Endothelial cell of umbilical vein (primary cell): Measurements from ENCODE around the gene PTK6.

Experiments
- EZH2 ChIP-seq: IDR thresholded peaks from 2 replicates; pipeline ENCODE4 v1.6.1; 2012; ENCODE audit warnings: borderline replicate concordance, low read depth, mild to moderate bottlenecking, moderate library complexity, low read length, inconsistent platforms; ENCODE audit not compliant: severe bottlenecking
- FOS ChIP-seq: IDR thresholded peaks from 2 replicates; pipeline ENCODE4 v1.6.1; 2011; ENCODE audit warnings: mild to moderate bottlenecking, low read length, moderate library complexity, borderline replicate concordance; ENCODE audit not compliant: insufficient read depth
- GATA2 ChIP-seq: IDR thresholded peaks from 2 replicates; pipeline ENCODE4 v1.7.0; 2011; ENCODE audit warnings: low read depth, mild to moderate bottlenecking, moderate library complexity, mixed read lengths, low read length; ENCODE audit not compliant: insufficient read length, insufficient read depth
- JUN ChIP-seq: IDR thresholded peaks from 2 replicates; pipeline ENCODE4 v1.6.1; 2011; ENCODE audit warnings: borderline replicate concordance, low read depth; ENCODE audit not compliant: insufficient read length, insufficient read depth
- MYC ChIP-seq: IDR thresholded peaks from one replicate; pipeline ENCODE4 v1.6.1; 2011; ENCODE audit warnings: mild to moderate bottlenecking, low read depth, low read length
- POLR2A ChIP-seq: IDR thresholded peaks from 2 replicates; pipeline ENCODE4 v1.6.1; 2012; ENCODE audit warnings: low read depth, mild to moderate bottlenecking, control low read depth, low read length
- POLR2AphosphoS5 ChIP-seq: IDR thresholded peaks from 2 replicates; pipeline ENCODE4 v1.6.1; 2012; ENCODE audit warnings: low read depth, mild to moderate bottlenecking, control low read depth, low read length, moderate library complexity; ENCODE audit not compliant: insufficient read depth
- TF ChIP-seq, protein P1 (sequence below), 2 donors: IDR thresholded peaks; 1 replicate in 1 of 2; 2 replicates in 1 of 2; pipeline ENCODE4 v1.5.1; 2011; ENCODE audit warnings: low read length in 2 of 2, mild to moderate bottlenecking in 2 of 2, moderate library complexity in 2 of 2, control low read depth in 1 of 2, inconsistent platforms in 1 of 2, low read depth in 1 of 2; ENCODE audit not compliant: insufficient read depth in 1 of 2; ENCODE audit errors: extremely low read depth in 1 of 2
- TF ChIP-seq, protein P2 (sequence below): IDR thresholded peaks from 2 replicates; pipeline ENCODE4 v1.6.1; 2011; ENCODE audit not compliant: insufficient read depth, insufficient read length

DNA sequence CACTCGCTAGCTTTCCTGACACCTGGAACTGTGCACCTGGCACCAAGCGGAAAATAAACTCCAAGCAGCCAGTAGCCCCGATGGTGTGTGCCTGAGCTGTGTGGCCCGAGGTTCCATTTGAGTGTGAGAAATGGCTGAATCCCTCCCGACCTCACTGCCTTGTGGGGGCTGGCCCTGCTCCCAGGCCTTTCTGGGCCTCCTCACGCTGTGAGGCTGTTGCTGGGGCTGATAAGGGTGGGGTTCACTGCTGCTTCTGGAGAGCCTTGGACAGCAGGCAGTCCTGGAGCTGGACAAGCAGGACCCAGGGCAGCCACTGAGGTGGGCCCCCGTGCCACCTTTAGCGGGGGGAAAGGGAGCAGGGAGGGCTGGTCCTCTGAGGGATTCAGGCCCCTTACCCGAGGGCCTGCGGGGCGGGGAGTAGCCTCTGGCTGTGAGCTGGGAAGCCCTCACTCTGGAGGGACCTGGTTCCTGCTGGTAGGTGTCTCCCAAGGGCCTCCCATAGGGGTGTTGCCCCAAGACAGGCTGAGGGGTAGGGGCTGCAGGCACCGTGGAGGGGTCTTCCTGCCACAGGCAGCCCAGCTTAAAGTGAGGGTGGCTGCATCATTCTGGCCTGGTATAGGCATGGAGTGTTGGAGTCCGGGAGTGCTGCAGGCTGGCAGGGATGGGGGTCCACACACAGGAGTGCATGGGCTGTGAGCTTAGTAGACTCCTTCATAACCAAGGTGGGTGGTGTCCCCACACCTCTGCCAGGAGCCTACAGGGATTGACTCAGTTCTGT is 14.9 kb downstream of the PTK6 start:
- TF ChIP-seq, protein P1, sequence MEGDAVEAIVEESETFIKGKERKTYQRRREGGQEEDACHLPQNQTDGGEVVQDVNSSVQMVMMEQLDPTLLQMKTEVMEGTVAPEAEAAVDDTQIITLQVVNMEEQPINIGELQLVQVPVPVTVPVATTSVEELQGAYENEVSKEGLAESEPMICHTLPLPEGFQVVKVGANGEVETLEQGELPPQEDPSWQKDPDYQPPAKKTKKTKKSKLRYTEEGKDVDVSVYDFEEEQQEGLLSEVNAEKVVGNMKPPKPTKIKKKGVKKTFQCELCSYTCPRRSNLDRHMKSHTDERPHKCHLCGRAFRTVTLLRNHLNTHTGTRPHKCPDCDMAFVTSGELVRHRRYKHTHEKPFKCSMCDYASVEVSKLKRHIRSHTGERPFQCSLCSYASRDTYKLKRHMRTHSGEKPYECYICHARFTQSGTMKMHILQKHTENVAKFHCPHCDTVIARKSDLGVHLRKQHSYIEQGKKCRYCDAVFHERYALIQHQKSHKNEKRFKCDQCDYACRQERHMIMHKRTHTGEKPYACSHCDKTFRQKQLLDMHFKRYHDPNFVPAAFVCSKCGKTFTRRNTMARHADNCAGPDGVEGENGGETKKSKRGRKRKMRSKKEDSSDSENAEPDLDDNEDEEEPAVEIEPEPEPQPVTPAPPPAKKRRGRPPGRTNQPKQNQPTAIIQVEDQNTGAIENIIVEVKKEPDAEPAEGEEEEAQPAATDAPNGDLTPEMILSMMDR (IDR thresholded peaks at IDR 0.05; ENCODE audit: extremely low read depth in 1 of 2, insufficient read depth in 1 of 2, low read depth in 1 of 2, low read length in 2 of 2): no peak
- TF ChIP-seq POLR2AphosphoS5 (no peak), EZH2 (no peak), MYC (no peak), POLR2A (no peak), GATA2 (no peak), JUN (no peak), FOS (no peak)
- TF ChIP-seq, protein P2, sequence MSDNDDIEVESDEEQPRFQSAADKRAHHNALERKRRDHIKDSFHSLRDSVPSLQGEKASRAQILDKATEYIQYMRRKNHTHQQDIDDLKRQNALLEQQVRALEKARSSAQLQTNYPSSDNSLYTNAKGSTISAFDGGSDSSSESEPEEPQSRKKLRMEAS: no peak
